HEK293 (cell line): ENCODE measurements around the gene ARL11.

Experiments used
- GLIS2 ChIP-seq: fragments of 450-650 bp; formaldehyde crosslinking; IDR thresholded peaks from 2 replicates; pipeline ENCODE4 v1.5.1; 2016; ENCODE audit warnings: missing biosample characterization, missing genetic modification characterization
- KLF16 ChIP-seq: fragments of 450-650 bp; formaldehyde crosslinking; IDR thresholded peaks from 2 replicates; pipeline ENCODE4 v1.5.1; 2017; ENCODE audit warnings: missing biosample characterization, missing genetic modification characterization
- KLF8 ChIP-seq: fragments of 450-650 bp; formaldehyde crosslinking; IDR thresholded peaks from 2 replicates; pipeline ENCODE4 v1.5.1; 2016; ENCODE audit warnings: missing biosample characterization, missing genetic modification characterization
- MEIS1 ChIP-seq: sonication (generic); formaldehyde crosslinking; IDR thresholded peaks from 2 replicates; pipeline ENCODE4 v1.8.1; 2022; ENCODE audit warnings: missing genetic modification reagents, mild to moderate bottlenecking, borderline replicate concordance
- PRDM6 ChIP-seq: fragments of 450-650 bp; formaldehyde crosslinking; IDR thresholded peaks from 2 replicates; pipeline ENCODE4 v1.5.1; 2017; ENCODE audit warnings: missing biosample characterization, missing genetic modification characterization
- SALL2 ChIP-seq: fragments of 450-650 bp; formaldehyde crosslinking; IDR thresholded peaks from 2 replicates; pipeline ENCODE4 v1.5.0; 2017; ENCODE audit warnings: missing biosample characterization, mild to moderate bottlenecking, missing genetic modification characterization, borderline replicate concordance
- ZBTB1 ChIP-seq: fragments of 450-650 bp; formaldehyde crosslinking; IDR thresholded peaks from 2 replicates; pipeline ENCODE4 v1.5.1; 2016; ENCODE audit warnings: missing biosample characterization, missing genetic modification characterization
- ZBTB48 ChIP-seq: fragments of 450-650 bp; formaldehyde crosslinking; IDR thresholded peaks from 2 replicates; pipeline ENCODE4 v1.5.1; 2016; ENCODE audit warnings: missing biosample characterization, missing genetic modification characterization
- ZFHX2 ChIP-seq: fragments of 450-650 bp; formaldehyde crosslinking; conservative IDR thresholded peaks from 2 replicates; pipeline ENCODE4 v1.5.1; 2016; ENCODE audit warnings: missing biosample characterization, missing genetic modification characterization
- ZNF10 ChIP-seq: fragments of 450-650 bp; formaldehyde crosslinking; IDR thresholded peaks from 2 replicates; pipeline ENCODE4 v1.5.1; 2017; ENCODE audit warnings: missing biosample characterization, missing genetic modification characterization
- ZNF112 ChIP-seq: fragments of 450-650 bp; formaldehyde crosslinking; IDR thresholded peaks from 2 replicates; pipeline ENCODE4 v1.5.0; 2017; ENCODE audit warnings: missing biosample characterization, missing genetic modification characterization
- ZNF140 ChIP-seq: fragments of 450-650 bp; formaldehyde crosslinking; IDR thresholded peaks from 2 replicates; pipeline ENCODE4 v1.5.1; 2016; ENCODE audit warnings: missing biosample characterization, missing genetic modification characterization
- ZNF148 ChIP-seq: fragments of 450-650 bp; formaldehyde crosslinking; IDR thresholded peaks from 2 replicates; pipeline ENCODE4 v1.5.0; 2017; ENCODE audit warnings: missing biosample characterization, missing genetic modification characterization, borderline replicate concordance
- ZNF184 ChIP-seq: fragments of 450-650 bp; IDR thresholded peaks from 2 replicates; pipeline ENCODE4 v1.5.1; 2018; ENCODE audit warnings: missing biosample characterization, mild to moderate bottlenecking, missing genetic modification characterization
- ZNF2 ChIP-seq: fragments of 450-650 bp; formaldehyde crosslinking; IDR thresholded peaks from 2 replicates; pipeline ENCODE4 v1.5.1; 2016; ENCODE audit warnings: missing biosample characterization, missing genetic modification characterization
- ZNF211 ChIP-seq: fragments of 450-650 bp; formaldehyde crosslinking; IDR thresholded peaks from 2 replicates; pipeline ENCODE4 v1.5.1; 2016; ENCODE audit warnings: low read depth, missing biosample characterization, missing genetic modification characterization
- ZNF214 ChIP-seq: fragments of 450-650 bp; formaldehyde crosslinking; IDR thresholded peaks from 2 replicates; pipeline ENCODE4 v1.5.1; 2017; ENCODE audit warnings: missing biosample characterization, mild to moderate bottlenecking, missing genetic modification characterization, borderline replicate concordance
- ZNF24 ChIP-seq: fragments of 450-650 bp; formaldehyde crosslinking; IDR thresholded peaks from 2 replicates; pipeline ENCODE4 v1.5.1; 2016; ENCODE audit warnings: missing biosample characterization, missing genetic modification characterization
- ZNF266 ChIP-seq: fragments of 450-650 bp; formaldehyde crosslinking; IDR thresholded peaks from 2 replicates; pipeline ENCODE4 v1.5.1; 2016; ENCODE audit warnings: missing biosample characterization, missing genetic modification characterization, low read depth
- ZNF274 ChIP-seq, 2 experiments: fragments of 200-500 bp in 1 of 2; fragments of 450-650 bp in 1 of 2; sonication (Bioruptor generic) in 1 of 2; formaldehyde crosslinking in 1 of 2; IDR thresholded peaks; 2 replicates each; pipeline versions ENCODE4 v1.5.1 to v1.6.1; 2014 to 2016; ENCODE audit warnings: borderline replicate concordance in 1 of 2, inconsistent platforms in 1 of 2, low read length in 1 of 2, missing biosample characterization in 1 of 2, missing genetic modification characterization in 1 of 2
- ZNF37A ChIP-seq: fragments of 450-650 bp; IDR thresholded peaks from 2 replicates; pipeline ENCODE4 v1.5.1; 2018; ENCODE audit warnings: missing biosample characterization, missing genetic modification characterization
- ZNF391 ChIP-seq: fragments of 450-650 bp; formaldehyde crosslinking; IDR thresholded peaks from 2 replicates; pipeline ENCODE4 v1.5.1; 2016; ENCODE audit warnings: low read depth, missing biosample characterization, missing genetic modification characterization, borderline replicate concordance
- ZNF433 ChIP-seq: fragments of 450-650 bp; formaldehyde crosslinking; IDR thresholded peaks from 2 replicates; pipeline ENCODE4 v1.5.1; 2016; ENCODE audit warnings: missing biosample characterization, missing genetic modification characterization, low read depth
- ZNF544 ChIP-seq: fragments of 450-650 bp; formaldehyde crosslinking; IDR thresholded peaks from 2 replicates; pipeline ENCODE4 v1.5.0; 2017; ENCODE audit warnings: missing biosample characterization, missing genetic modification characterization
- ZNF555 ChIP-seq: fragments of 450-650 bp; formaldehyde crosslinking; conservative IDR thresholded peaks from 2 replicates; pipeline ENCODE4 v1.5.1; 2017; ENCODE audit warnings: missing biosample characterization, mild to moderate bottlenecking, missing genetic modification characterization, inconsistent platforms
- ZNF558 ChIP-seq: fragments of 450-650 bp; formaldehyde crosslinking; IDR thresholded peaks from 2 replicates; pipeline ENCODE4 v1.5.1; 2016; ENCODE audit warnings: missing biosample characterization, missing genetic modification characterization
- ZNF629 ChIP-seq: fragments of 450-650 bp; formaldehyde crosslinking; IDR thresholded peaks from 2 replicates; pipeline ENCODE4 v1.5.1; 2017; ENCODE audit warnings: missing biosample characterization, missing genetic modification characterization
- ZNF660 ChIP-seq: fragments of 450-650 bp; IDR thresholded peaks from 2 replicates; pipeline ENCODE4 v1.5.1; 2018; ENCODE audit warnings: missing biosample characterization, mild to moderate bottlenecking, missing genetic modification characterization
- ZNF664 ChIP-seq: fragments of 450-650 bp; formaldehyde crosslinking; IDR thresholded peaks from 2 replicates; pipeline ENCODE4 v1.5.1; 2016; ENCODE audit warnings: missing biosample characterization, missing genetic modification characterization
- ZNF670 ChIP-seq: fragments of 450-650 bp; formaldehyde crosslinking; IDR thresholded peaks from 2 replicates; pipeline ENCODE4 v1.5.1; 2016; ENCODE audit warnings: missing biosample characterization, missing genetic modification characterization, low read depth
- ZNF677 ChIP-seq: fragments of 450-650 bp; IDR thresholded peaks from 2 replicates; pipeline ENCODE4 v1.5.0; 2018; ENCODE audit warnings: missing biosample characterization, mild to moderate bottlenecking, missing genetic modification characterization, moderate library complexity
- ZNF747 ChIP-seq: fragments of 450-650 bp; formaldehyde crosslinking; IDR thresholded peaks from 2 replicates; pipeline ENCODE4 v1.5.1; 2016; ENCODE audit warnings: missing biosample characterization, missing genetic modification characterization
- ZNF768 ChIP-seq: fragments of 450-650 bp; formaldehyde crosslinking; IDR thresholded peaks from 2 replicates; pipeline ENCODE4 v1.5.1; 2018; ENCODE audit warnings: missing biosample characterization, mild to moderate bottlenecking, missing genetic modification characterization
- ZSCAN16 ChIP-seq: fragments of 450-650 bp; formaldehyde crosslinking; IDR thresholded peaks from 2 replicates; pipeline ENCODE4 v1.5.1; 2016; ENCODE audit warnings: missing biosample characterization, missing genetic modification characterization
- ZSCAN30 ChIP-seq: fragments of 450-650 bp; IDR thresholded peaks from 2 replicates; pipeline ENCODE4 v1.5.1; 2018; ENCODE audit warnings: missing biosample characterization, mild to moderate bottlenecking, missing genetic modification characterization, moderate library complexity
- TF ChIP-seq, protein P1 (sequence below): fragments of 450-650 bp; formaldehyde crosslinking; IDR thresholded peaks from 2 replicates; pipeline ENCODE4 v1.5.1; 2017; ENCODE audit warnings: missing biosample characterization, missing genetic modification characterization

The ARL11 gene

DNA sequence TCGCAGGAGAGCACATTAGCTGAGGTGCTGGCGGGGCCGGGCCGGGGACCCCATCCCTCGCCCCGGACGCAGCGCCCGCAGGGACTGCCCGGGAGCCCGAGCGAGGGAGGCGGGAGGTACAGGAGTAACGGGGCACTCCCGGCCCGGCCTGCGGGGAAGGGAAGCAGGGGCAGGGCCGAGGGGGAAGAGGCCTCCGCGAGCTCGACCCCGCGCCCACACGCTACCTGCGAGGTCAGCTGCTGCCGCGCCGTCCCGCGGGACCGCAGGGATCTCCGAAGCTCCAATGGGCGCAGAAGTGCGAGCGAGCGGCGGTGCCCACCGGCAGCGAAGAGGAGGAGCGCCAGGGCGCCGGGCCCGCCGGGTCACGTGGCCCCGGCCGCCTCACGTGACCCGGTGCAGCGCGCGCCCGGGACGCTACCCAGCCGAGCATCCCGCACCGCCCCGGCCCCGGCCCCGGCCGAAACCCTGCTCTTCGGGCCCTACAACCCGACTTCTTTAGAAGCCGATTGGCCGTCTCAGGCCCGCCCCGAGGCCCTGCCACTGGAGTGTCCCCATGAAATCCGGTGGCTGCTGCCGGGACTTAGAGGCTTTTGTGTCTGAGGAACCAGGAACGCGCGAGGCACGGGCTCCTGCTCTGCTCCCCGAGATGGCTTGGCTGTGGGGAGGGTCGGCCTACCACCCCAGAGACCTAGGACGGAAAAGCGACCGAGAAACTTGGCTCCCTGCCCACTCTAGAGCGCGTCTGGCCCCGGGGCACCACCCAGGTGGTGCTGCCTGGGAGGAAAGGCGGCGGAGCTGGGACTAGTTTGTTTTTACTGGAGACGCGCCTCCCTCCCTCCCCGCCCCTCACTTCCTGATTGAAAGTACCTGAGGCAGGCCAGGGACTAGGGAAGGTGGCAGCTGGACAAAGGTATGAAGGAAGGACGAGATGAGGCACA is 42.8 kb upstream of the ARL11 start, which contains the start of gene RCBTB1 (continued):
- no peak for TF ChIP-seq ZNF2
- peak; percentile 57 for TF ChIP-seq ZFHX2 (tag by site-specific recombination)
- TF ChIP-seq KLF8 = no peak; the same call in 1 of the 2 replicates
- TF ChIP-seq ZNF112 = no peak
- no peak for TF ChIP-seq ZNF211 (tag by site-specific recombination)
- peak; percentile 22 for TF ChIP-seq ZNF660
- TF ChIP-seq ZNF37A (tag by site-specific recombination) = no peak
- no peak for TF ChIP-seq PRDM6 (tag by site-specific recombination)
- TF ChIP-seq SALL2 = no peak
- no peak for TF ChIP-seq ZNF555 (tag by site-specific recombination)
- TF ChIP-seq ZNF274 (IDR thresholded peaks at IDR 0.05; ENCODE audit: low read length) = no peak
- no peak for TF ChIP-seq ZNF274 (tag by site-specific recombination; IDR thresholded peaks at IDR 0.05; ENCODE audit: borderline replicate concordance)
- TF ChIP-seq ZBTB48 = 0 out of 2 replicates have a peak, but pooled peaks have one; percentile 34
- TF ChIP-seq ZSCAN30 (tag by site-specific recombination) = 0 out of 2 replicates have a peak, but pooled peaks have one; percentile 18
- TF ChIP-seq, protein P1, sequence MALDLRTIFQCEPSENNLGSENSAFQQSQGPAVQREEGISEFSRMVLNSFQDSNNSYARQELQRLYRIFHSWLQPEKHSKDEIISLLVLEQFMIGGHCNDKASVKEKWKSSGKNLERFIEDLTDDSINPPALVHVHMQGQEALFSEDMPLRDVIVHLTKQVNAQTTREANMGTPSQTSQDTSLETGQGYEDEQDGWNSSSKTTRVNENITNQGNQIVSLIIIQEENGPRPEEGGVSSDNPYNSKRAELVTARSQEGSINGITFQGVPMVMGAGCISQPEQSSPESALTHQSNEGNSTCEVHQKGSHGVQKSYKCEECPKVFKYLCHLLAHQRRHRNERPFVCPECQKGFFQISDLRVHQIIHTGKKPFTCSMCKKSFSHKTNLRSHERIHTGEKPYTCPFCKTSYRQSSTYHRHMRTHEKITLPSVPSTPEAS (tag by site-specific recombination) = no peak
- no peak for TF ChIP-seq ZNF391 (tag by site-specific recombination)
- peak; percentile 64 for TF ChIP-seq GLIS2 (tag by site-specific recombination)
- no peak for TF ChIP-seq ZNF433 (tag by site-specific recombination)
- no peak for TF ChIP-seq ZNF558 (tag by site-specific recombination)
- no peak for TF ChIP-seq ZNF544 (tag by site-specific recombination)
- no peak for TF ChIP-seq ZSCAN16 (tag by site-specific recombination)
- TF ChIP-seq ZBTB1 (tag by site-specific recombination) = no peak
- no peak for TF ChIP-seq MEIS1
- TF ChIP-seq ZNF768 (tag by site-specific recombination) = no peak
- TF ChIP-seq ZNF629 (tag by site-specific recombination) = no peak
- no peak for TF ChIP-seq ZNF747 (tag by site-specific recombination)
- TF ChIP-seq ZNF214 (tag by site-specific recombination) = no peak
- TF ChIP-seq ZNF10 = 0 out of 2 replicates have a peak, but pooled peaks have one; percentile 6
- no peak for TF ChIP-seq ZNF664 (tag by site-specific recombination)
- no peak for TF ChIP-seq ZNF670 (tag by site-specific recombination)
- TF ChIP-seq ZNF184 (tag by site-specific recombination) = no peak
- no peak for TF ChIP-seq ZNF24 (tag by site-specific recombination)
- no peak; the same call in 1 of the 2 replicates for TF ChIP-seq ZNF677 (tag by site-specific recombination)
- TF ChIP-seq ZNF148 (tag by site-specific recombination) = no peak
- no peak for TF ChIP-seq ZNF266
- no peak for TF ChIP-seq ZNF140 (tag by site-specific recombination)
- TF ChIP-seq KLF16 (tag by site-specific recombination) = 0 out of 2 replicates have a peak, but pooled peaks have one; percentile 8
